ENCODE measurements around the gene PLCD4.

Gene PLCD4

GRCh38 chr2:218671654-218672566 is 64.2 kb downstream of the PLCD4 start, which contains the start of the genes RNF25 and STK36:
Gene RNF25 (minus strand): TSS chr2:218672002. CDS start chr2:218671970, 32 bp downstream.
Gene STK36 (plus strand): TSS chr2:218672086. CDS start chr2:218672830, 744 bp downstream.
- H2AFZ ChIP-seq (ENCODE audit: low read depth, low read length, severe bottlenecking), result peak within 1 kb of the TSS; percentile 88

GRCh38 chr2:218679119-218679518 is 71.4 kb downstream of the PLCD4 start:
- Histone ChIP-seq H2AFZ (ENCODE audit: low read depth, low read length, severe bottlenecking) (no peak overlapping the region), H3K4me2 (ENCODE audit: low read depth, low read length, poor library complexity, severe bottlenecking) (no peak overlapping the region), H3K27ac (ENCODE audit: low read depth, low read length) (no peak overlapping the region), H3K9me3 (ENCODE audit: insufficient read depth, low read length) (no peaks in the 10 kb centered on the region), H3K36me3 (ENCODE audit: low read length) (no peaks in the 10 kb centered on the region), H3K9ac (ENCODE audit: low read length) (no peak overlapping the region), H3F3A (ENCODE audit: insufficient read depth) (no peaks in the 10 kb centered on the region), H4K20me1 (ENCODE audit: low read depth, low read length) (no peaks in the 10 kb centered on the region), H3K27me3 (ENCODE audit: low read length) (no peaks in the 10 kb centered on the region), H3K4me3 (ENCODE audit: insufficient read depth, low read length, poor library complexity, severe bottlenecking) (no peak overlapping the region), H3K79me2 (ENCODE audit: insufficient read depth, low read length) (no peaks in the 10 kb centered on the region), H3K9me2 (replicated peaks; ENCODE audit: insufficient read depth, low read length) (no peaks in the 10 kb centered on the region)
- TF ChIP-seq CTCF (IDR thresholded peaks at IDR 0.05; ENCODE audit: insufficient read depth, low read length, poor library complexity, severe bottlenecking), result no peak
- TF ChIP-seq EZH2phosphoT487 (conservative IDR thresholded peaks at IDR 0.05; ENCODE audit: low read length), result no peak

More at GRCh38 chr2:218671654-218672566, 64.2 kb downstream of the PLCD4 start, which contains the start of the genes RNF25 and STK36:
- H3K9me3 ChIP-seq (ENCODE audit: insufficient read depth, low read length), result no peaks in the 10 kb centered on the region
- H3K4me3 ChIP-seq (ENCODE audit: insufficient read depth, low read length, poor library complexity, severe bottlenecking), result peak within 1 kb of the TSS; percentile 84
- peak within 1 kb of the TSS; percentile 7; the same call in 1 of the 2 replicates for H3K27ac ChIP-seq (ENCODE audit: low read depth, low read length)
- H3F3A ChIP-seq (ENCODE audit: insufficient read depth), result no peaks in the 10 kb centered on the region
- TF ChIP-seq EZH2phosphoT487 (conservative IDR thresholded peaks at IDR 0.05; ENCODE audit: low read length), result no peak
- TF ChIP-seq CTCF (IDR thresholded peaks at IDR 0.05; ENCODE audit: insufficient read depth, low read length, poor library complexity, severe bottlenecking), result no peak
- H3K9me2 ChIP-seq (replicated peaks; ENCODE audit: insufficient read depth, low read length), result no peaks in the 10 kb centered on the region
- peaks cover 9% of the 10 kb centered on the region; the same call in 1 of the 2 replicates for H3K79me2 ChIP-seq (ENCODE audit: insufficient read depth, low read length)
- H3K9ac ChIP-seq (ENCODE audit: low read length), result peak within 1 kb of the TSS; percentile 73
- peak within 1 kb of the TSS; percentile 95 for H3K4me2 ChIP-seq (ENCODE audit: low read depth, low read length, poor library complexity, severe bottlenecking)
- no peaks in the 10 kb centered on the region for H3K36me3 ChIP-seq (ENCODE audit: low read length)
- H4K20me1 ChIP-seq (ENCODE audit: low read depth, low read length), result no peaks in the 10 kb centered on the region
- H3K27me3 ChIP-seq (ENCODE audit: low read length), result no peaks in the 10 kb centered on the region

GRCh38 chr2:218680061-218680460 is 72.4 kb downstream of the PLCD4 start:
- Histone ChIP-seq H3K27ac (ENCODE audit: low read depth, low read length) (no peak overlapping the region), H2AFZ (ENCODE audit: low read depth, low read length, severe bottlenecking) (no peak overlapping the region), H3K9me3 (ENCODE audit: insufficient read depth, low read length) (no peaks in the 10 kb centered on the region), H3K27me3 (ENCODE audit: low read length) (no peaks in the 10 kb centered on the region), H3K36me3 (ENCODE audit: low read length) (no peaks in the 10 kb centered on the region), H3K9me2 (replicated peaks; ENCODE audit: insufficient read depth, low read length) (no peaks in the 10 kb centered on the region), H3K4me3 (ENCODE audit: insufficient read depth, low read length, poor library complexity, severe bottlenecking) (no peak overlapping the region), H3K79me2 (ENCODE audit: insufficient read depth, low read length) (no peaks in the 10 kb centered on the region), H3K9ac (ENCODE audit: low read length) (no peak overlapping the region), H3K4me2 (ENCODE audit: low read depth, low read length, poor library complexity, severe bottlenecking) (no peak overlapping the region), H4K20me1 (ENCODE audit: low read depth, low read length) (no peaks in the 10 kb centered on the region), H3F3A (ENCODE audit: insufficient read depth) (no peaks in the 10 kb centered on the region)
- TF ChIP-seq EZH2phosphoT487 (conservative IDR thresholded peaks at IDR 0.05; ENCODE audit: low read length), result no peak
- no peak for TF ChIP-seq CTCF (IDR thresholded peaks at IDR 0.05; ENCODE audit: insufficient read depth, low read length, poor library complexity, severe bottlenecking)

Data from SU-DHL-6 (cell line).